Astrocyte of the cerebellum (primary cell): ENCODE measurements around the gene CEP57.

ENCODE experiments used
- DNase-seq: peaks from one replicate; pipeline ENCODE4 v3.0.0-alpha.2; 2011; ENCODE audit warnings: low read depth
- H3K4me3 ChIP-seq: 2 replicates; pipeline ENCODE4 v1.5.1; 2011; ENCODE audit warnings: mild to moderate bottlenecking, low read depth, low read length, moderate library complexity
- CTCF ChIP-seq: IDR thresholded peaks from 2 replicates; pipeline ENCODE4 v1.5.1; 2012; ENCODE audit warnings: low read length, low read depth, moderate library complexity, mild to moderate bottlenecking; ENCODE audit errors: missing control alignments
- in situ Hi-C: cut with HindIII; loops from 2 replicates; pipeline ENCODE4 v1.10.0; 2017; ENCODE audit warnings: low sequenced_read_pairs

The CEP57 gene

DNA sequence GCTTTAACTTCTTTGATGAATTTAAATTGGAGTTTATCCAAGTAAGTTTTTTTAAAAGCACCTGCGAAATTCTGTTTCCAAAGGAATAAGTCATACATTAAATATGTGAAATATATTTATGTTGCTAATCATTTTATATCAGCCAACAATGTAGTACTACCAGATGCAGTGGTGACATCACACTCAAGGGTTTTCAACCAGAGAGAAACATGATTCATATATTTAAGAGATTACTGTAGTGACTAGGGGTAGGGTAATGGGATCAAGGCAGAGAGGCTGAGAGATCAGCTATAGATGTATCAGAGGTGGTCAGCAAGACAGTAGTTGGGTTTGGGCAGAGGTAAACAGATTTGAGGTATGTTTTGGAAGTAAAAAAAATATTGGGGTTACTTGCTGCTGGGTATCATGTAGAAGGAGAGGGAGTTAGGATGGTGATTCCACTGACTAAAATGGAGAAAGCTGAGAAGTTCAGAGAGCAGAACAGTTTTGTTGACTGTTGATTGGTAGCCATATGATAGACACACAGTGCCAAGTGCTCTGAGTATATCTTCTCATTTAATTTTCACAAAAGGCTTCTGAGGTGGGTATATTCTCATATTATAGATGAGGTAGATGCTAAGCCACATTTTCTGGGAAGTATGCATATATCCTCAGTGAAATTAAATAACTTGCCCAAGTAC is 39.4 kb downstream of the CEP57 start:
- H3K4me3 ChIP-seq = no peak overlapping the region
- TF ChIP-seq CTCF = no peak
- in situ Hi-C loops = loop anchor here (25.0 kb wide), 1 partner anchor 558 kb away; the partner anchor contains the start of genes CCDC82 and JRKL
- no peak for DNase-seq

- TF ChIP-seq CTCF = no peak
- DNase-seq = peak; percentile 91
- in situ Hi-C loops = loop anchor here (25.0 kb wide), 1 partner anchor 556 kb away; the partner anchor contains the start of genes CCDC82 and JRKL
These were observed 41.0 kb downstream of the CEP57 start for GRCh38 chr11:95831198-95831883.

DNA sequence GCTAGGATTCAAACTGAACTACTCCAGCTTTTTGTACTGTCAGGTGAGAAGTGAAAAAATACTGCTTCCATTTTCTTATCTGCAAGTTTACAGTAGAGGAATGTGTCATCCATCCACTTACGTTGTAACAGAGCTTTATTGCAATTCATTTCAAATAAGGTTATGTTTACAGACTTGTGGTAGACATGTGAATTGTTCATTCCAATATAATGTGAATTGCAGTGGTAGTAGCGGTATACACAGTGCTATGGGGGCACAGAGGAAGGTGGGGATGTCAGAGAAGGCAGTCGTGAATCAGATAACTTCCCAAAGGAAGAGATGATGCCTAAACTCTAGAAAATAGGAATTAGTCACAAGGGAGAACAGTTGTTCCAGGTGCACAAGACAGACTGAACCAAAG is 42.5 kb downstream of the CEP57 start:
- no peak for DNase-seq
- H3K4me3 ChIP-seq = no peak overlapping the region
- TF ChIP-seq CTCF = no peak
- in situ Hi-C loops = loop anchor here (25.0 kb wide), 1 partner anchor 555 kb away; the partner anchor contains the start of genes CCDC82 and JRKL

More at GRCh38 chr11:95831198-95831883, 41.0 kb downstream of the CEP57 start:
- H3K4me3 ChIP-seq = no peak overlapping the region

DNA sequence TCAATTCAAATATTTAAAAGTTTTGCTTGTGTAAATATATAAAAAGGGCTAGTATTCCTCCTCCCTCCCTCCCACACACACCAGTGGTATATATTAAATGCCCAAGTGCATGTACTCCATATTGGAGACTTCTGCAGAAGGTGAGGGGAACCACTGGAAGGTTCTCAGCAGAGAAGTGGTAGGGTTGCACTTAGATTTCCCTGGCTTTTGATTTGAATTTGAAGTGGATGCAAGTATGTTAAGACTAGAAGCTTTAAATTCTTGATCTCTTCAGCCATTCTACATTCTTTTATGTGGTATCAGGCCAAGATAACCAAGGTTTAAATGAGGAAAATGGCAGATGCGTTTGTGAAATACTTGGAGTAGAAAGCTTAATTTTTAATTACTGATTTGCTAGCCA is 43.1 kb downstream of the CEP57 start:
- TF ChIP-seq CTCF = no peak
- DNase-seq = no peak
- in situ Hi-C loops = loop anchor here (25.0 kb wide), 1 partner anchor 554 kb away; the partner anchor contains the start of genes CCDC82 and JRKL
- no peak overlapping the region for H3K4me3 ChIP-seq

DNA sequence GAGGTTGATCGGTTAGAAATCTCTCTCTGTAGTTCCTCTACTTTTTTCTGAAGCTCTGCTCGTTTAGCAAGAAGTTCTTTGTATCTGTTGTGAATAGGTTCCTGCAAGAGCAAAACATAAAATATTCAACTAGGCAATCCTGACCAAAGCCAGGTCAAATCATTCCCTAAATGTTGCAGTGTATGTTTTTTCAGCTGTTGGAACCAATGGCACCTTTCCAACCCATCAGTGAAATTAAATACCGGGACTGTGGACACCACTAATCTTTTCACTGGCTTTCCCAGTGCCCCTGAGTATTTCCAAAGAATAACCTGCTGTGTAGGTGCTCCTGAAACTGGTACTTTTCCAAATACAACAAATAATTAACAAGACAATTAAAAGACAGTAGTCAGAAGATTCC is 45.1 kb downstream of the CEP57 start:
- no peak for TF ChIP-seq CTCF
- no peak overlapping the region for H3K4me3 ChIP-seq
- in situ Hi-C loops = loop anchor here (25.0 kb wide), 1 partner anchor 552 kb away; the partner anchor contains the start of genes CCDC82 and JRKL
- DNase-seq = peak; percentile 28

DNA sequence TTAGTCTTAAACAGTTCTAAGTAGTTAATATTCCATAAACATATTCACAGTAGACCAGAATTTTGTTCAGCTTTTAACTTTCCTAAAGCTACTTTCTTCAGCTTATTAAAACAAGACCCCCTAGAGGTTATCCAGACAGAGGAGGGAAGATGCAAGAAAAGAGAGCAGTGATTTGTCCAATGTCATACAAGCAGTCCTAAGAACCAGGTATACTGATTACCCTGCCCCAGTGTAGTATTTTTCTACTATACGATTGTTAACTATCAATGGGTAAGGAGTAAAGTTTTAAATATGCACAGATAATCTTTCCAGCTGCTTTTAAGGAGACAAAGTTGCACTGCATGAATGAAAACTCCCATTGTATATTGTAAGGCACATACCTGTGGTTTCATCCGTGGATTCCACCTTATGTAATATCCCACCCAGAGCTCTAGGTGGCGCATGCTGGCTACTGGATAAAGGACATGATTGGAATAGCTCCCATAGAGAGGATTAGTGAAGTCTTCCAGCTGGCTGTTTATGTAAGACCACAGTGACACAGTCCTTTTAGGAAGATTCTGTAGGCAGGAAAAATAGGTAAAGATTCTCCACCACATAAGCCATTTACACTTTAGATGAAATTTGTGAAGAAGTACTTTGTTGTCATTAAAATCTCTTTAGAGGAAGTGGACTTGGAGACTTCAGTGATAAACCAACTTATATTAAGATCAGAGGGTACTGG is 45.6 kb downstream of the CEP57 start:
- peak; percentile 95 for DNase-seq
- no peak overlapping the region for H3K4me3 ChIP-seq
- TF ChIP-seq CTCF = peak; percentile 87
- in situ Hi-C loops = loop anchor here (25.0 kb wide), 1 partner anchor 551 kb away; the partner anchor contains the start of genes CCDC82 and JRKL
